Measurements from ENCODE around the gene ST6GALNAC5.

- no peak for TF ChIP-seq EZH2phosphoT487 (IDR thresholded peaks at IDR 0.05; ENCODE audit: insufficient read depth, low read depth)
- no peak for TF ChIP-seq EZH2 (IDR thresholded peaks at IDR 0.05; ENCODE audit: insufficient read depth, poor library complexity, severe bottlenecking)
Observed at GRCh38 chr1:76989976-76990375, 122.7 kb downstream of the ST6GALNAC5 start.
